Measurements from ENCODE around the gene EHD2. TPM values are rescaled to one million over a fixed set of nuclear protein-coding genes. Genes with fewer than 3 reads are reported as not detected.

Gene EHD2
- total and polyA plus RNA-seq, 2 of the 13 experiments (the other 11 are each of a cell fraction or from before 2014, with no cell fraction given) = 0.09 to 0.28 TPM

DNA sequence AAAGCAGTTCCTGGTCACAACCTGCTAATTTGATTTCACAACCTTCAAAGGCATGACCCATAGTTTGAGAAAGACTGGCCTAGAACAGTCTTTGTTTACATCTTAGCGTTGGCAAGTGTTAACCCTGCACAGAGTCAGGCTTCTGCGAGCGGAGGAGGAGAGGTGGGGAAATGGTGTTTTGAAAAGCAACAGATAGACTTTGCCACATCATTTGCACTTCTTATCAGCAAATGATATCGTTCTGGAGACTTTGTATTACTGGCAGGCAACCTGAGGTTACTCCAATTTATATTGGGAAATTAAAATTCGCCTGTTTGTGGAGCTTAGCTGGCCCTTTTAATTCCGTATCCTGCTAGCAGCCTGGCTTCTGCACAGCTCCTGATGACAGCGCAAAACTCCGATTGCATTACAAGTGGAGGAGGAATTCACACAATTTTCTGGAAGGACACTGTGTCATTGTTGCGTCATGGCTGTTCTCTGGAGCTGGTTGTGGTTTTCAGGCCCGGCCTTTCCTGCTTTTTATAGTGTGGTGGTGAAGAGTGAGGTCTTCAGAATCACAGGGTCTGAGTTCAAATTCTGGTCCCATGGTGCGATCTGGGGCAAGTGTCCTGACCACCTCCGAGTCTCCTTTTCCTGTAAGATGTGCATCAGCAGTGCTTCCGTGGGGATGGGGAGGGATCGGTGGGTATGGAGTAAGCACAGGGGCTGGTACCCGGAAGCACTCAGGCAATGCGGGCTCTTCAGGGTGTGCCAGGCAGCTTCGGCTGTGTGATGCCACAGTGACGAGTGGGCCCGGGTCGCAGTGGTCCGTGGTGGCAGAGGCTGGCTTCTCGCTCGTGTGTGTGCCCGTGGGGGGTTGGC is 49.1 kb upstream of the EHD2 start:
- WGBS (ENCODE audit: low lambda C conversion rate) = 77% methylated on average over 23 of the region's 24 CpGs
- ChIA-PET POLR2A (no interaction called here), CTCF (ENCODE audit: low intra/inter-chr PET ratio, low total read pairs) (no interaction called here)
- Histone ChIP-seq H3K4me3 (replicated peaks in 1 of 3; ENCODE audit: insufficient read depth in 1 of 3, low read depth in 2 of 3, low read length in 3 of 3) (no peak overlapping the region), H3K4me1 (ENCODE audit: insufficient read depth, low read length) (peaks cover 65% of the 10 kb centered on the region), H2AFZ (ENCODE audit: low read length) (no peak overlapping the region), H3K79me2 (ENCODE audit: insufficient read depth, low read length) (no peaks in the 10 kb centered on the region), H3K9ac (ENCODE audit: insufficient read depth, low read depth, low read length) (no peak overlapping the region), H3K27ac (ENCODE audit: extremely low read length, insufficient read depth, low read length) (no peak overlapping the region), H3K4me2 (ENCODE audit: low read depth, low read length) (no peak overlapping the region), H3K9me3 (ENCODE audit: low read length) (no peaks in the 10 kb centered on the region), H4K20me1 (ENCODE audit: insufficient read depth, low read length) (no peaks in the 10 kb centered on the region; the same call in 1 of the 2 replicates), H3K27me3 (ENCODE audit: control insufficient read depth in 1 of 2, insufficient read depth in 2 of 2, low read length in 2 of 2) (no peaks in the 10 kb centered on the region; a peak in 1 of 5 replicates), H3K36me3 (replicated peaks in 1 of 2; ENCODE audit: control insufficient read depth in 1 of 2, insufficient read depth in 2 of 2, low read length in 2 of 2) (no peaks in the 10 kb centered on the region; a peak in 1 of 5 replicates)
- FAIRE-seq (peak; percentile 48), ATAC-seq (no peak), DNase-seq (ENCODE audit: low spot score) (peak; percentile 59)
- BruUV-seq (replicated peaks) = no TSS peak
- in situ Hi-C loops (cut with HindIII; ENCODE audit: extremely low pct_ligation_motif_present, low pct_unique_long_range_greater_than_20kb) (no loop called here), intact Hi-C loops (cut with micrococcal nuclease; ENCODE audit: unreplicated experiment) (no loop called here)
- TF ChIP-seq SP1 (IDR thresholded peaks at IDR 0.05) (no peak), SP1 (CRISPR knock-in tag; IDR thresholded peaks at IDR 0.05) (no peak), RARA (CRISPR knock-in tag; IDR thresholded peaks at IDR 0.05) (no peak), ZNF672 (CRISPR knock-in tag; IDR thresholded peaks at IDR 0.05) (no peak), PHF8 (CRISPR knock-in tag; IDR thresholded peaks at IDR 0.05) (no peak), FOSL1 (CRISPR knock-in tag; IDR thresholded peaks at IDR 0.05; ENCODE audit: borderline replicate concordance) (no peak), IRX3 (CRISPR knock-in tag; IDR thresholded peaks at IDR 0.05; ENCODE audit: borderline replicate concordance, low read depth) (no peak), ZNF607 (CRISPR knock-in tag; IDR thresholded peaks at IDR 0.05; ENCODE audit: borderline replicate concordance) (no peak), FOXO4 (CRISPR knock-in tag; conservative IDR thresholded peaks at IDR 0.05) (no peak), CEBPG (CRISPR knock-in tag; IDR thresholded peaks at IDR 0.05) (0 out of 2 replicates have a peak, but pooled peaks have one; percentile 28), CHD2 (IDR thresholded peaks at IDR 0.05; ENCODE audit: low read depth, low read length) (no peak), ATF4 (CRISPR knock-in tag; IDR thresholded peaks at IDR 0.05) (no peak), RFX5 (IDR thresholded peaks at IDR 0.05; ENCODE audit: low read depth, low read length) (peak; percentile 83), KLF11 (CRISPR knock-in tag; IDR thresholded peaks at IDR 0.05) (no peak), ZNF414 (CRISPR knock-in tag; IDR thresholded peaks at IDR 0.05) (no peak)
- TF ChIP-seq, protein P1, sequence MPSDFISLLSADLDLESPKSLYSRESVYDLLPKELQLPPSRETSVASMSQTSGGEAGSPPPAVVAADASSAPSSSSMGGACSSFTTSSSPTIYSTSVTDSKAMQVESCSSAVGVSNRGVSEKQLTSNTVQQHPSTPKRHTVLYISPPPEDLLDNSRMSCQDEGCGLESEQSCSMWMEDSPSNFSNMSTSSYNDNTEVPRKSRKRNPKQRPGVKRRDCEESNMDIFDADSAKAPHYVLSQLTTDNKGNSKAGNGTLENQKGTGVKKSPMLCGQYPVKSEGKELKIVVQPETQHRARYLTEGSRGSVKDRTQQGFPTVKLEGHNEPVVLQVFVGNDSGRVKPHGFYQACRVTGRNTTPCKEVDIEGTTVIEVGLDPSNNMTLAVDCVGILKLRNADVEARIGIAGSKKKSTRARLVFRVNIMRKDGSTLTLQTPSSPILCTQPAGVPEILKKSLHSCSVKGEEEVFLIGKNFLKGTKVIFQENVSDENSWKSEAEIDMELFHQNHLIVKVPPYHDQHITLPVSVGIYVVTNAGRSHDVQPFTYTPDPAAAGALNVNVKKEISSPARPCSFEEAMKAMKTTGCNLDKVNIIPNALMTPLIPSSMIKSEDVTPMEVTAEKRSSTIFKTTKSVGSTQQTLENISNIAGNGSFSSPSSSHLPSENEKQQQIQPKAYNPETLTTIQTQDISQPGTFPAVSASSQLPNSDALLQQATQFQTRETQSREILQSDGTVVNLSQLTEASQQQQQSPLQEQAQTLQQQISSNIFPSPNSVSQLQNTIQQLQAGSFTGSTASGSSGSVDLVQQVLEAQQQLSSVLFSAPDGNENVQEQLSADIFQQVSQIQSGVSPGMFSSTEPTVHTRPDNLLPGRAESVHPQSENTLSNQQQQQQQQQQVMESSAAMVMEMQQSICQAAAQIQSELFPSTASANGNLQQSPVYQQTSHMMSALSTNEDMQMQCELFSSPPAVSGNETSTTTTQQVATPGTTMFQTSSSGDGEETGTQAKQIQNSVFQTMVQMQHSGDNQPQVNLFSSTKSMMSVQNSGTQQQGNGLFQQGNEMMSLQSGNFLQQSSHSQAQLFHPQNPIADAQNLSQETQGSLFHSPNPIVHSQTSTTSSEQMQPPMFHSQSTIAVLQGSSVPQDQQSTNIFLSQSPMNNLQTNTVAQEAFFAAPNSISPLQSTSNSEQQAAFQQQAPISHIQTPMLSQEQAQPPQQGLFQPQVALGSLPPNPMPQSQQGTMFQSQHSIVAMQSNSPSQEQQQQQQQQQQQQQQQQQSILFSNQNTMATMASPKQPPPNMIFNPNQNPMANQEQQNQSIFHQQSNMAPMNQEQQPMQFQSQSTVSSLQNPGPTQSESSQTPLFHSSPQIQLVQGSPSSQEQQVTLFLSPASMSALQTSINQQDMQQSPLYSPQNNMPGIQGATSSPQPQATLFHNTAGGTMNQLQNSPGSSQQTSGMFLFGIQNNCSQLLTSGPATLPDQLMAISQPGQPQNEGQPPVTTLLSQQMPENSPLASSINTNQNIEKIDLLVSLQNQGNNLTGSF (CRISPR knock-in tag; IDR thresholded peaks at IDR 0.05) = no peak

Data from HepG2 (cell line).